SU-DHL-6 (cell line): ENCODE results near the gene CPNE4.

Source experiments
- H2AFZ ChIP-seq: fragments of 200-600 bp; sonication (generic); 2 replicates; pipeline ENCODE4 v1.6.1; 2014; ENCODE audit warnings: low read depth, mild to moderate bottlenecking, moderate library complexity, mixed read lengths, antibody characterized with exemption, low read length; ENCODE audit not compliant: severe bottlenecking
- H3F3A ChIP-seq: fragments of 200-600 bp; shearing (Covaris generic); 2 replicates; pipeline ENCODE4 v1.6.0; 2016; ENCODE audit warnings: antibody characterized with exemption, mild to moderate bottlenecking; ENCODE audit not compliant: insufficient read depth
- H3K27ac ChIP-seq: fragments of 200-600 bp; sonication (generic); 2 replicates; pipeline ENCODE4 v1.5.1; 2016; ENCODE audit warnings: low read depth, mild to moderate bottlenecking, low read length, moderate library complexity, mixed read lengths
- H3K27me3 ChIP-seq: fragments of 200-600 bp; sonication (generic), shearing (Covaris generic); 2 replicates; pipeline ENCODE4 v1.6.0; 2014; ENCODE audit warnings: mild to moderate bottlenecking, low read length
- H3K36me3 ChIP-seq: fragments of 200-600 bp; sonication (generic); 2 replicates; pipeline ENCODE4 v1.6.1; 2014; ENCODE audit warnings: mild to moderate bottlenecking, low read length, mixed read lengths
- H3K4me2 ChIP-seq: fragments of 300-600, 200-600 bp; shearing (Covaris generic), sonication (generic); 2 replicates; pipeline ENCODE4 v1.6.0; 2014; ENCODE audit warnings: low read length, low read depth, mild to moderate bottlenecking; ENCODE audit not compliant: poor library complexity, severe bottlenecking
- H3K4me3 ChIP-seq: fragments of 200-600 bp; sonication (generic); 2 replicates; pipeline ENCODE4 v1.5.1; 2014; ENCODE audit warnings: antibody characterized with exemption, low read length, mild to moderate bottlenecking, mixed read lengths; ENCODE audit not compliant: insufficient read depth, poor library complexity, severe bottlenecking
- H3K79me2 ChIP-seq: fragments of 200-600 bp; sonication (generic); 2 replicates; pipeline ENCODE4 v1.6.1; 2014; ENCODE audit warnings: mild to moderate bottlenecking, low read length, moderate library complexity; ENCODE audit not compliant: insufficient read depth
- H3K9ac ChIP-seq: fragments of 200-600 bp; sonication (generic); 2 replicates; pipeline ENCODE4 v1.7.0; 2014; ENCODE audit warnings: mild to moderate bottlenecking, low read length
- H3K9me2 ChIP-seq: fragments of 200-600 bp; sonication (generic); replicated peaks from 2 replicates; pipeline ENCODE4 v1.6.1; 2014; ENCODE audit warnings: low read length; ENCODE audit not compliant: insufficient read depth
- H3K9me3 ChIP-seq: fragments of 200-600 bp; sonication (generic); 2 replicates; pipeline ENCODE4 v1.6.1; 2014; ENCODE audit warnings: low read length, mixed read lengths; ENCODE audit not compliant: insufficient read depth
- H4K20me1 ChIP-seq: fragments of 200-600 bp; sonication (generic); 2 replicates; pipeline ENCODE4 v1.6.1; 2014; ENCODE audit warnings: low read depth, mild to moderate bottlenecking, antibody characterized with exemption, low read length, moderate library complexity, mixed read lengths
- EZH2phosphoT487 ChIP-seq: fragments of 200-600 bp; sonication (generic), shearing (Covaris generic); conservative IDR thresholded peaks from 2 replicates; pipeline ENCODE4 v1.6.1; 2018; ENCODE audit warnings: mild to moderate bottlenecking, antibody characterized with exemption, low read length, moderate library complexity, mixed read lengths
- TF ChIP-seq, protein P1 (sequence below): fragments of 200-600 bp; sonication (generic); IDR thresholded peaks from one replicate; pipeline ENCODE4 v1.5.1; 2017; ENCODE audit warnings: antibody characterized with exemption, mild to moderate bottlenecking, low read length, moderate library complexity; ENCODE audit not compliant: insufficient read depth, poor library complexity, severe bottlenecking

Gene CPNE4

DNA sequence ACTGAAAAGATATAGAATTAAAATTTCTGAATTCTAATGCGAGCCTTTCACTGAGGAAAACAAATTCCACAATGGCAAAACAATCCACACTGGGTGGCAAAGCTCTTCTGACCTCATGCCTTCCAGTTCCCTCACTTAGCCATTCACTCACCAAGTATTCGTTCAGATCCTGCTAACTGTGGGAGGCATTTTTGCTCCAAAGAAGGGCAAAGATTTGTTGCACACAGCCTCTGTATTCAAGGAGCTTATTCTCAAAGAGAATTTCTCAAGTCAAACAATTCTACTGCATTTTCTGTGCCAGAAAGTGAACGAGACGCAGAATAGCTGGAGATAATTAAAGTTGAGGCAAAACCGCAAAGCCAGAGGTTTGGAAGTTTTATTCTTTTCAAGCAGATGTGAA lies 77.3 kb downstream of the CPNE4 start:
- Histone ChIP-seq H3K9ac (no peak overlapping the region), H3K4me3 (no peak overlapping the region)

DNA sequence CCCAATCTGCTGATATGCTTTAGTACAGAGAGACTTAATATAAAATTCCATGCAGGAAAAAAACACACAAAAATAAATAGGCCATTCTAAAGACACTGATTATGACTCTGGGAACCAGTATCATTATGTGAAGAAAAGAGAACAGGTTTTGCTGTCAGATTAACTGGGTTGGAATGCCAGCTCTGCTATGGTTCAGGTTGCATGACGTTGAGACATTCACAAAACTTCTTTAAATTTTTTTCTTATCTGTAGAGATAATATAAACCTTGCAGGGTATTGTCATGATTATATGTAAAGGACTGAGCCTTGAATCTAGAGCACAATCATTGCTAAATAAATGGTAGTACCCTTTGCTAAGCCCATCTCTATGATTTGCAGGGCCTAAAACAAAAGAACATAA lies 86.0 kb downstream of the CPNE4 start:
- Histone ChIP-seq H3K4me2 (no peak overlapping the region), H3K27ac (no peak overlapping the region), H3K36me3 (no peaks in the 10 kb centered on the region), H4K20me1 (no peaks in the 10 kb centered on the region), H3K4me3 (no peak overlapping the region), H3K27me3 (no peaks in the 10 kb centered on the region), H3F3A (no peaks in the 10 kb centered on the region), H3K9me3 (no peaks in the 10 kb centered on the region), H3K9ac (no peak overlapping the region), H3K9me2 (no peaks in the 10 kb centered on the region), H3K79me2 (no peaks in the 10 kb centered on the region), H2AFZ (no peak overlapping the region)
- TF ChIP-seq, protein P1, sequence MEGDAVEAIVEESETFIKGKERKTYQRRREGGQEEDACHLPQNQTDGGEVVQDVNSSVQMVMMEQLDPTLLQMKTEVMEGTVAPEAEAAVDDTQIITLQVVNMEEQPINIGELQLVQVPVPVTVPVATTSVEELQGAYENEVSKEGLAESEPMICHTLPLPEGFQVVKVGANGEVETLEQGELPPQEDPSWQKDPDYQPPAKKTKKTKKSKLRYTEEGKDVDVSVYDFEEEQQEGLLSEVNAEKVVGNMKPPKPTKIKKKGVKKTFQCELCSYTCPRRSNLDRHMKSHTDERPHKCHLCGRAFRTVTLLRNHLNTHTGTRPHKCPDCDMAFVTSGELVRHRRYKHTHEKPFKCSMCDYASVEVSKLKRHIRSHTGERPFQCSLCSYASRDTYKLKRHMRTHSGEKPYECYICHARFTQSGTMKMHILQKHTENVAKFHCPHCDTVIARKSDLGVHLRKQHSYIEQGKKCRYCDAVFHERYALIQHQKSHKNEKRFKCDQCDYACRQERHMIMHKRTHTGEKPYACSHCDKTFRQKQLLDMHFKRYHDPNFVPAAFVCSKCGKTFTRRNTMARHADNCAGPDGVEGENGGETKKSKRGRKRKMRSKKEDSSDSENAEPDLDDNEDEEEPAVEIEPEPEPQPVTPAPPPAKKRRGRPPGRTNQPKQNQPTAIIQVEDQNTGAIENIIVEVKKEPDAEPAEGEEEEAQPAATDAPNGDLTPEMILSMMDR: no peak
- no peak for TF ChIP-seq EZH2phosphoT487

More for the DNA sequence above, 77.3 kb downstream of the CPNE4 start:
- H2AFZ ChIP-seq: no peak overlapping the region
- H3K79me2 ChIP-seq: no peaks in the 10 kb centered on the region
- H3F3A ChIP-seq: no peaks in the 10 kb centered on the region
- no peaks in the 10 kb centered on the region for H3K36me3 ChIP-seq
- H3K4me2 ChIP-seq: no peak overlapping the region
- H3K27me3 ChIP-seq: no peaks in the 10 kb centered on the region
- H3K9me2 ChIP-seq: no peaks in the 10 kb centered on the region
- no peak overlapping the region for H3K27ac ChIP-seq
- H3K9me3 ChIP-seq: no peaks in the 10 kb centered on the region
- H4K20me1 ChIP-seq: no peaks in the 10 kb centered on the region
- TF ChIP-seq, protein P1: no peak
- TF ChIP-seq EZH2phosphoT487: no peak

DNA sequence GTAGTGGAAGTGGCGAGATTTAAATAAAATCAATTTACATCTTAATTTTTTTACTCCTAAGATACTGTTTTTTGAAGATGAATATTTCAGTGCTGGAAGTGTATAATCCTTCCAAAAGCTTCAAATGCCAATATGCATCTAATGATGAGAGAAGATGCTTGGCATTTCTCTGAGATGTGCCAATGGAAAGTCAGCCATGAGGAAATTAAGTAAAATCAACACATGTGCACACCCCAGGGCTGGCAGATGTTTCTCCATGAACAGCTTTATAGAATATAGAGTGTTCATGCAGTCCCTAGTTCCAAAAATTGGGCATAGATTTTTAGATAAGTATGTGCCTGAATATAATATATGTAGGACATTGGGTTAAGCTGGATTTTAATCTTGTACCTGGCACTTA lies 90.1 kb downstream of the CPNE4 start:
- Histone ChIP-seq H3K27me3 (no peaks in the 10 kb centered on the region), H3K9ac (no peak overlapping the region), H3K9me2 (no peaks in the 10 kb centered on the region), H3K4me3 (no peak overlapping the region), H3F3A (no peaks in the 10 kb centered on the region), H3K9me3 (no peaks in the 10 kb centered on the region), H3K4me2 (no peak overlapping the region), H2AFZ (no peak overlapping the region), H3K79me2 (no peaks in the 10 kb centered on the region), H3K27ac (no peak overlapping the region), H3K36me3 (no peaks in the 10 kb centered on the region), H4K20me1 (no peaks in the 10 kb centered on the region)
- no peak for TF ChIP-seq EZH2phosphoT487
- TF ChIP-seq, protein P1: no peak

DNA sequence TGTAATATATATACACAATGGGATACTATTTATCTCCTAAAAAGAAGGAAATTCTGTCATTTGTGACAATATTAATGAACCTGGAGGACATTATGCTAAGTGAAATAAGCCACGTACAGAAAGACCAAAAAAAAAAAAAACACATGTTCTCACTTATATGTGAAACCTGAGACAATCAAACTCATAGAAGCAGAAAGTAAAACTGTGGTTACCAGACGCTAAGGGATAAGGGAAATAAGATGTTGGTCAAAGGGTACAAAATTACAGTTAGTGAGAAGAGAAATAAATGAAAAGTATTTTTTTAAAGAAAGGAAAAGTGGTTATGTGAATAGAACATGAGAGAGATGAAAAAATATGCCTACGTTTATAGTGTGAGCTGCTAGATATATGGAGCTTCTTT lies 101.1 kb downstream of the CPNE4 start:
- Histone ChIP-seq H3K4me3 (no peak overlapping the region), H3K9ac (no peak overlapping the region), H3K27ac (no peak overlapping the region), H2AFZ (no peak overlapping the region), H3K79me2 (no peaks in the 10 kb centered on the region), H3K36me3 (no peaks in the 10 kb centered on the region), H3K4me2 (no peak overlapping the region), H3K27me3 (no peaks in the 10 kb centered on the region), H3K9me3 (no peaks in the 10 kb centered on the region), H3F3A (no peaks in the 10 kb centered on the region), H3K9me2 (no peaks in the 10 kb centered on the region), H4K20me1 (no peaks in the 10 kb centered on the region)
- TF ChIP-seq, protein P1: no peak
- TF ChIP-seq EZH2phosphoT487: no peak
